Stimulated activated CD8-positive, alpha-beta memory T cell treated with anti-CD3 and anti-CD28 coated beads, Interleukin-7, amount 100 ng/mL, for 1 hour (primary cell): ENCODE data around the gene PIK3IP1.

Experiments used
- DNase-seq, 2 donors: peaks; one replicate each; pipeline ENCODE4 v3.0.0-alpha.2; 2020; ENCODE audit warnings: low read depth in 2 of 2

The PIK3IP1 gene

DNA sequence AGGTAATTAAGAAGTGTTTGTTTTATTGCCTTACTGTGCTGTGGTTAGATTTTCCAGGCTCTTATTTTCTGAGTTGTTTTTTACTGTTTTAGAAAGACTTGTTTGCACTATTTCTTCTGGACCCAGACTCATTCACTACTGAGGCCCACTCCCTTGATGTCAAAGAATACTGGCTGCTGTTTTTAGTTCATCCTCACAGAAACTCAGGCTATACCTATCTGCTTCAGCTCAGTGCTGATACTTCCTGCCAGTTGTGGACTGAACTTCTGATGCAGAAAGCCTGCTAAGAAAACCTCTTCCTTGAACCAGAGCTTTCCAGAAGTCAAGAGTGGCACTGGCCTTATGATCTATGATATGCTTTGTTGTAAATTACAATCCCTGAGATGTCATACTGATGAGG lies 15.9 kb upstream of the PIK3IP1 start:
- no peak for DNase-seq

DNA sequence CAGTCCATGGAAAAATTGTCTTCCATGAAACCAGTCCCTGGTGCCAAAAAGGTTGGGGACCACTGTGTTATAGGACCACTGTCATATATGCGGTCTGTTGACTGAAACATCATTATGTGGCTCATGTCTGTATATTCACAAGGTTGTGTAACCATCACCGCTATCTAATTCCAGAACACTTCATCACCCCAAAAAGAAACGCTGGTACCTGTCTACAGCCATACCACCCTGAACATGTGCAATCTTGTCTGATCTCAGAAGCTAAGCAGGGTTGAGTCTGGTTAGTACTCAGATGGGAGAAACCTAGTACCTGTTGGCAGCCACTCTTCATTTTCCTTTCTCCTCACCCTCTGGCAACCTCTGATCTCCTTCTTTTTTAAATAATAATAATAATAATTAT lies 12.9 kb upstream of the PIK3IP1 start:
- no peak for DNase-seq

DNA sequence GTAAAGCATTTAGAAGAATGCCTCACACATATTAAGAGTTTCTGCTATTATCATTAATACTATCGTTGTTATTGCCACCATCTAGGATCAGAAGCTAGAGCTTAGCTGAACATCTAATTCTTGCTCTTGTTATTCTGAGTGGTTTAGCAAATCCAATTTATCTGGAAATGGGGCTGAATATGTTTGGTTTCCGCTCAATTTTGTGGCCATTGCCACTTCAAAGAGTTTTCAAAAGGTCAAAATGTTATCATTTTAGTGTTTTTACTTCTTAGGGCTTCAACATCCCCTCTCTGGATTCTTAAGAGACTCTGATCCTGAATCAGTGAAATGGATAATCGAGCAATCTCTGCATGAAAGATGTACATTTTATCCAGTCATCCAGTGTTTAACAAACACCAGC lies 10.2 kb upstream of the PIK3IP1 start:
- DNase-seq, result no peak

DNA sequence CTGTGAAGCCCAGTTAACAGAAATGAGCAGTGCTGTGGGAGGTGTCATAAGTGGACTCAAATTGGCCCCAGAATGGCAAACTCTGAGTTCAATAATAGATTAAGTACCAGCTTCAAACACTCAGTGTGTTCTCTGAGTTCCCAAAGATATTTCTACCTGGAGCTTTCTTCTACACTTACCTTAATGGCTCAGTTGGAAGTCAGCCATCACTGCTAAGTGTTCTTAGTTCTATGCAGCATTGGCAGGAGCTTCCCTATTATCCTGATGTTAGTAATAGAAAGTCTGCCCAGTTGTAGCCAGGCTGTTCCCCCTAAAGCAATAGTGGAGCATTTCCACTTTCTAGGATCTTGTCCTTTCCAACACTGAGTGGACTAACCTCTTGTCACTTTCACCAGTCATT lies 9.7 kb upstream of the PIK3IP1 start:
- no peak for DNase-seq

DNA sequence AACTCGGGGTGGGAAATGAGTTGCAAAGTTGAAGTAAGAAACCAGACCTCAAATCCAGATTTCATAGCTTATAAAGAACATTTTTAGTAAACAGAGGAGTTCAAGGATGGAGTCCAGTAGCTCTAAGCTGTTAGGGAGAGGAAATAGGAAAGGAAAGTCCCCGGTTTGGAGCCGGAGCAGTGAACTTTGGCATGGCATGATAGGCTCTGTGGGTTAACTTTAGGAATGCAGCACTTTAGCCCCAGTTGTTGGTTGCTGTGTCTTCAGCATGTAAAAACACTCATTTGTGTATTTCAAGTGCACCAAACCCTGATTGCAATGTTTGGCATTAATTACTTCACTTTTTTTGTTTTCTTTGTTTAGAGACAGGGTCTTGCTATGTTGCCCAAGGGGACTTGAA lies 8.6 kb upstream of the PIK3IP1 start:
- DNase-seq, result no peak

DNA sequence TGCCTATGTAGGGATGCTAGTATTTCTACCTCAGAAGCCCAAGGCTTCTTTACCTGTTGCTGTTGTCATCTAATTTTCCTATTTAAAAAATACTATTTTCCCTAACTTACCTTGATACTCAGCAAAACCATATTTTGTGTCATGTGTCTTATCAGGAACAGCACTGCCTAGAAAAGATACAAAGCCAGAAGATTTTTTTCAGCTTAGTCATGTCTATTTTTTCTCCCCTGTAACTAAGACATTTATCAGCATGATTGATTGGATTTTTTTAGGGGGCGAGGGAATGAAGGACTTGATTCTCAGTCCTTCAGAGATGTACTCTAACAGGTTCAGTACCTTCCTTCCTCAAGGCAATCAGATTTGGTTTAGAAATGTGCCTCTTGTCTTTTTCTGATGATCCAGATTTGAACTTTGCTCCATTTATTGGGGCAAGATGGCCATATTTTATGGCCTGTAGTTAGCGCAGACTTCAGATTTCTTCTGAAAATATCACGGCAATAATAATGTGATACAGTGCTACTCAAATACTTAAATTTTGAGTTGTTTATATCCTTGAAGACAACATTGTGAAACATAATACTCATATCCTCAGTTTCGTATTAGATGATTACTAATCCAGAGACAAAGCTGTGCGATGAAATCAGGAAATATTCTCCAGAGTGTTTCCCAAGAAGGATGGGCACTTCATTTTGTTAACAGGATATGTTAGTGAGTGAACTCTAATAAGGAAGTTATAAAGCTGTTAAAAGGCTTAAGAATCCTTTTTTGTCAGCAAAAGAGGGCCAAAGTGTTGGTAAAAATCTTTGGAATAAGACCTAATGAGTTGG lies 3.8 kb upstream of the PIK3IP1 start:
- no peak for DNase-seq

DNA sequence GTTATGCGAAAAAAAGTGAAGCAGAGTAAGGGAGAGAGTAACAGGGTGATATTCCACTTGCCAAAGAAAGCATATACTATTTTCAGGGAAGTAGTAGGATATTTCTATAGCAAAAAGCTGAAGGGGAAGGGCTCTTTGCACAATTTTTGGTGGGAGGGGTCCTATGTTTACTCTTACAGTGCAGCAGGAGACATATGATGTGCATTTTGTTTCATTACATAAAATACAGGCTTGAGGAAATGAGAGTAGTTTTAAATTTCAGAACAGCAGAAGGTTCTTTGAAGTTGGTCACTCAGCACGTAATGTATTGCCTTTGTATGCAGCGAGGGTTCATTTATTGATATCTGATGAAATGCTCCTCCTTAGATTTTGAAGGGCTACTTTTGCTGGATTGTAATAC lies 3.1 kb upstream of the PIK3IP1 start:
- DNase-seq, result no peak

DNA sequence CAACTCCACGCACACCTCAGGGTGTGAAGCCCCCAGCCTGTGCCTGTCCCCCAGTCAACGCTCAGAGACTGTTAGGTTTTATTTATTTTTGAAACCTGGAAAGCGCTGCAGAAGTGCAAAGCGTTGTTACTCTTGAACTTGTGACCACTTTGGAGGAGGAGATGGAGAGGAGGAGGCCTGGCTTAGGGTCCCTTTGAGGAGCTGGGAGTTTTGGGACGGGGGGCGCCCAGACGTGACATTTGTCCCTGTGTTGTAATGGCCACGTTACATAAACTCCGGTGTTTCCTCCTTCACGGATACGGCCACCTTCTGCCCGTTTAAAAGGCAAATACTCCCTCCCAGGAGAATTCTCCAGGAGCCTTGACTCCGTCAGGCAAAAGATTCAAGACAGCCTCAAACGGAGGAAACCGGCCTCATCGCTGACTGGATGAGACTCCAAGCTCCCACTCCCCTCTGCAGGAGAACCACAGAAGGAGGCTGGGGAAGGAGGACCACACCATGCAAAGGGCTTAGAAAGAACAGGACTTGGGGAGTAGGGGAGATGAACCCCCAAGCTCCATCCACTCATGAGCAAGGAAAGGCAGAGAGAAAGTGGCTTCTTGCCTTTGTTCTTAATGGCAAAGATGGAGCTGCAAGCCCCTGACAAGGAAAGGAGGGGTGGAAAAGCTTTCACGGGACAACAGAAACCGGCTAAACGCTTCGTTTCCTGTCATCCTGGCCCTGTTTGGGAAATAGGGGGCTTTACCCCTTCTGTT lies 630 bp downstream of the PIK3IP1 start:
- DNase-seq, result no peak

DNA sequence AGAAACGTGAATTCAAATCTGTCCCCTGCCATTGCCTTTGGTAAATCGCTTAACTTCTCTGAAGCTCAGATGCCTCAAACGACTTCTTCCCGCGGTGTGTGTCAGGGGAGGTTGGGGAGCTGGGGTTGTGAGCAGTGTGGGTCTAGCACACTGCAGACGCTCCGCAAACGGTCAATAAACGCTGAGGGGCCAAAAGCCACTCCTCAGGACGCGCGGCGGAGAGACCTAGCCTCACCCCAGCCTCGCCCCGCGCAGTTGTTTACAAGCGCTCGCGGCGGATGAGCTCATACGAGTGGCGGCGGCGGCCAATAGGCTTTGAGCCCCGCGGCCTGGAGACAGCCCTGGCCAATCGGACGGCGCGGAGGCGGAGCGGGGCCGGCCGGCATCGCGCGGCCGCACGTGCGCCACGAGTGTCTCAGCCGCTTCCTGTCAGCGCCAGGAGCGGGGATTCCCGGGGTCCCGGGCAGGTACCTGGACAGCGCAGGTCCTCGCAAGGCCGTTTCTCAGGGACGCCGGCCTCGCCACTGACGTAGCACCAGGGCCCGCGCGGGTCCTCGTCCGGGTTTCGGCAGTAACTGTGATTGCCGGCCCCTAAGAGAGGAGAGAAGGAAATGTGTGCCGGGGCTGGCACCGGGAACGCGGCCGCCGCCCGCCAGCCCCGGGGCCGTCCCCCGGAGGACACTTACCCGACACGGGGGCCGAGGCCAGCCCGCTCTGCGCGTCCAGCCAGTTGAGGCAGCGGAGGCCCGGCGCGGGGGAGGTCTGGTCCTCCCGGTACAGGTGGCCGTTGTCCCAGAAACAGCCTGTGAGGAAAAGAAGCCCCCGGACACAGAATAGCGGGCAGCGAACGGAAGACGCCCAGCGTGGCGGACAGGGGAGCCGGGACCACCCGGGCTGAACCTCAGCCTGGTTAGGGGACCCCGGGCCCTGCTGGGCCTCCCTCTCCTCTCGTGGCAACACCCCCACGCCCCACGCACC lies 1.5 kb downstream of the PIK3IP1 start:
- peak; percentile 85 to 92 for DNase-seq

DNA sequence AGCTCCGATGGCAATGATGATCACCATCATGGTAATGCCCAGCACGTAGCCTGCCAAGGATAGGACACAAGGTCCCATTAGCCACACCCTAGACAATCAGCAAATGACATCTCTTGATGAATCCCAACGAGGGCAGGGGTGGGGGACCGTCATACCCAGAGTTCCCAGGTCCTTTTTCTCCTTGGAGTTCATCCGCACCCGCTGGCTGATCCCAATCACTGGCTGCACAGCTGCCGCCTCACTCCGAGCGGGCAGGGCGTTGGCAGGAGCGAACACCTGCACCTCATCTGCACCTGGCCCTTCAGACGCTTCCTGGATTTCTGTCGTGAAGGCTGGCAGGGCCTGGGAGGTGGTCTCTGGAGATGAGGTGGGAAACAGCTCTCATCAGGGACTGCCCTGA lies 2.9 kb downstream of the PIK3IP1 start:
- no peak for DNase-seq

DNA sequence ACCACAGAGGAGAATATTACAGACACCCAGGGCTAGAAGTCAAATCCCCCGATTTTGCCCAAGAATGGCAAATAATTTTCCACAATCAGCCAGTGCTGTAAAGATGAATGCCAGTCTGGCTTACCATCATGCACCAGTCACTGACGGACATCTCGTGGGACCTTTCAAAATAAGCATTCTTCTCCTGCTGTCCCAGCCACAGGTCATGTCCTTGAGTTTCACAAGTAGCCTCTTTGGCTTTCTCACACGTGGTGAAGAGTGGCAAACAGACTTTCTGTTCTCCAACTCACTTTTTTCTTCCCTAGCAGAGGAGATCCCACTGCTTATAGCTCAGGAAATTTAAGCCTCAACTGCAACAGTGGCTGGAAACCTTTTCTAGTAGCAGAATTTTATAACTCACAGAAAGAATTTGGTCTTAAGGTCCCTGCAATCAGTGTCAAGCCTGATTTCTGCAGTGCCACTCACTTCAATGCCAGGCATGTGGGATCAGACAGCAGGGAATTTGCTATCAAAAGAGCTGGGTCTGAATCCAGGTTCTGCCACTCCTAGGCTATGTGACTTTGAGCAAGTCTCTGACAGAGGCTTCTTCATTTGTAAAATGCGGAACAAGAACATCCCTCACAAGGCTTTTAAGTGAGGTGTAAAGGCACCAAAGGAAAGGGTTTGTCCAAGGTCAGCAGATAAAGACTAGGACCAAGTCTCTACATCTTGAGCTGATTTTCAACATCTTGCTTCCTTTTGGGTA lies 3.6 kb downstream of the PIK3IP1 start:
- DNase-seq, result no peak

DNA sequence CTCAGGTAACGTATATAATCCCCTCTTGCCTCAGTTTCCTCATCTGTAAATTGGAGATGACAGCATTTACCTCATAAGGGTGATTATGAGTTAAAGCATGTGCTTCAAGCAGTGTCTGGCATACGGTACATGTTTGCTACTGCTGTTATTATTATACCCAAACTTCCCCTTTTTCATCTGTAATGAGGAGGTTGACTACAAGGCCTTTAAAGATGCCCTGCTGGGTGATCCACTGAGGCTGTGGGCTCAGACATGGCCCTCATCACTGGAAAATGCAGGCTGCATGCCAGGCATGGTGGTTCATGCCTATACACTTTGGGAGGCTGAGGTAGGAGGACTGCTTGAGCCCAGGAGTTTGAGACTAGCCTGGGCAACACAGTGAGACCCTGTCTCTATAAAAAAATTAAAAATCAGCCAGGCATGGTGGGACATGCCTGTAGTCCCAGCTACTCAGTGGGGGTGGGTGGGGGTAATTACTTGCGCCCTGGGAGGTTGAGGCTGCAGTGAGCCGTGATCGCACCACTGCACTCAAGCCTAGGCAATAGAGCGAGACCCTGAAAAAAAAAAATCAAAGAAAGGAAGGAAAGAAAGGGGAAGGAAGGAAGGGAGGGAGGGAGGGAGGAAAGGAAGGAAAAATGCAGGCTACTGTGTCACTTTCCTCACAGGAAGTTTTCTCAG lies 4.3 kb downstream of the PIK3IP1 start:
- no peak for DNase-seq

DNA sequence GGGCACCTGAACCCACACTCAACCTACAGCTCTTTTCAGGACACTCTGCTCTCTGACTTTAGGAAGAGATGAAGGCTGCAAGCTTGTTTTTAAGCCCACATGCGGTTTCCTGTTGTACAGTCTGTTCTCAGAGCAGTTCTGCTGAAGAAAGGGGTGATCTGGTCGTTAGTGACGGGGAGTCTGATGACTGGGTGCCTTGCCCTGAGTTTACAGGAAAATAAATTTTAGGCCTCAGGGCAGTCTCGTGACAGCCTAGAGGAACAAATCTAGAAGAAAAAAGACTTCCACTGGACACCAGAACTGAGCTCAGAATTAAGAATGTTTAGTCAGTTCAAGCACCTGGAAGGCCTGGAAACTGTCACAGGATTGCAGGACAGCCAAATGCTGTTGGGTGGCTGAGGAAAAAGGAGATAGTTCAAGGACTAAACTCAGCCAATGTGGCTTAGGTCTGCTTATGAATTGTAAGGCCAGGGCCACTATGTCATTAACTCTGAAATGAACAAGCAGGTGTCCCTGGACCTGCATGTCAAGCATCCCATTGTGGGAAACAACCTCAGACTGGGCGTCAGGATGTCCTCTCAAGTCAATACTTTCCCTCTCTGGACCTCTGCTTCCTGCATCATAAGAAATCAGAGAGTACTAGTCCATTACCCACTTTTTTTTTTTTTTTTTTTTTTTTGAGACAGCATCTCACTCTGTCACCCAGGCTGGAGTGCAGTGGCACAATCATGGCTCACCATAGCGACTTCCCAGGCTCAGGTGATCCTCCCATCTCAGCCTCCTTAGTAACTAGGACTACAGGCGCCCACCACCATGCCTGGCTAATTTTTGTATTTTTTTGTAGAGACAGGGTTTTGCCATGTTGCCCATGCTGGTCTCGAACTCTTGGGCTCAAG lies 5.7 kb downstream of the PIK3IP1 start:
- no peak for DNase-seq

DNA sequence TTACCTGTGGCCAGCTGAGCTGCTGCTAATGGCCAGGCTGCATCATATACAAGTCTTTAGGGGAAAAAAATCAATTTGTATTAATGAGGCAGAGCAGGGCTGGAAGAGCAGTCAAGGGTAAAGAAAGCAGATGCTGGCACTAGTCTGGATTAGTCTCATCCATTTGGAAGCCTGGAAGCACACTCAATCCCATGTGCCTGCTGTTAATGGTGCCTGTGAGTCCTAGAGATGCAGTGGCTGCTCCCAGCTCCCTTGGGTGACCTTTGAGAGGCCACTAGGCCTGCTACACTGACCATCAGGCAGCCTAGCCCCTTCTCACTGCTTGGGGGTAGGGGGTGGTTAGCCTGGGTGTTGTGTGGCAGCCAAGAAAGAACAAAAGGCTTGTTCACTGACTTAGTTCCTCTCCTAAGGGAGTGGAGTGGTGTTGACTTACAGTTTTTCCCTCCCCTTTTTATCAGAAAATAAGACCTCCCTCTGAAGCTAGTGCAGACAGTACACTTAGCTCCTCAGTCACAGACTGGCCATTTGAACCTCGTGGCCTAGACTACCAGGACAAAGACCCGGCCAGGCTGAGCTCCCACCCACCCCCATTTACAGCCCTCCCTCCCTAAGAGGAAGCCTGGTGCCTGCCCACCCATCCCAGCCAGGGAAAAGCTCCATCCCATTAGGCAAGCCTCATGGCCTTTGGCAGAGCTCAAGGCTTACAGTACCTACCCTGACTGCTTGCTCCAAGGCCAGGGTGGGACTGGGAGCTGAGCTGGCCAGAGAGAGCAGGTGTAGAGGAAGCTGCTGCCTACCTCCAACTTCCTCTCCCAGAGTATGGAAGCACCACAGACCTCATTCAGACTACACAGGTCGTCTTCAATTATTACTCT lies 7.8 kb downstream of the PIK3IP1 start:
- DNase-seq, result no peak

DNA sequence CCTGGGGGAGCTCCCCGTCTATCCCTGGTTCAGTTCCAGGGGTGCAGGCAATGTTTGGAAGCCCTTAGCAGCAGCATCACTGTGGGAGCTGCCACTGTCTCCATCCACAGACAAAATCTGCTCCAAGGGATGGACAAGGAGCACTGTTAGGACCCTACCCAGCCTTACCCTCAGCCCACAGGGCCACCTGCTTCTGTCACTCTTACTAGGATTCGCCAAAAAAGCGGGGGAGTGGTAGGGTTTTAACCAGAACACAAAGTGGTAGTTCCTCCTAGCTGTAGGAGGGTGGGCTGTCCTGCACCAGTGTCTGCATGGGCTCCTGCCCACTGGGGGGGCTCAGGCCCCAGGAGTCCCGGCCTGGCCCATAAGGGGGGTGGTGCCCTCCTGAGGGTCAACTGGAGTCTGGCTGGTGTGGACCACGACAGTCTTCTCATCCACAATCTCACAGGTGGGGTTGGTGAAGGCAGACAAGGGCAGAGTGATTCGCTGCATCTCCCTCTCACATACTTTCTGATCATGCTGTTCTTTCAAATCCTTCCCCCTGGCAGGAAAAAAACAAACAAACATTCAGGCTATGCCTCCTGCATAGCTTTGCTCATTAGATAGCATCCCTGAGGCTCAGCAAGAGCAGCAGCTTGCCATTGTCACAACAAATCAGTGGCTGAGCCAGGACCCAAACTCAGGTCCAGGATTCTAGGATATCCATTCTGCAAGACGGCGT lies 9.4 kb downstream of the PIK3IP1 start:
- DNase-seq, result no peak

DNA sequence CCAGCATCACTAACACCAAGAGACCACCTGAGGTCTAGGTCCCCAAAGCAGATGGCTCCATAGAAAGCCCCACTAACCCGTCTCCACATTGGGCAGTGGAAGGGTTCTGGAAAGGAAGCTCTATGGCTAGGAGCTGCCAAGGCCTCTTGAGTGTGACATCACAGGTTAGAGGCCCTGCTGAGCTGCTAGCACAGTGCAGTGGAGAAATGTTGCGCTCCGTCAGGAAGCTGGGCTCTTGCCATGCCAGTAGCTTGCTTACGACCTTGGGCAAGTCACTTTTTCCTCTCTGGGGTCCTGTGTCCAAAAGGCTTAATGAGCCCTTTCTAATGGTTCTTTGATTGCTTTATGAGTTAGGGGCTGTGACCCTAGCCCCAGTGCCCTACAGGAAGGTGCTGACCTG lies 10.6 kb downstream of the PIK3IP1 start:
- no peak for DNase-seq

DNA sequence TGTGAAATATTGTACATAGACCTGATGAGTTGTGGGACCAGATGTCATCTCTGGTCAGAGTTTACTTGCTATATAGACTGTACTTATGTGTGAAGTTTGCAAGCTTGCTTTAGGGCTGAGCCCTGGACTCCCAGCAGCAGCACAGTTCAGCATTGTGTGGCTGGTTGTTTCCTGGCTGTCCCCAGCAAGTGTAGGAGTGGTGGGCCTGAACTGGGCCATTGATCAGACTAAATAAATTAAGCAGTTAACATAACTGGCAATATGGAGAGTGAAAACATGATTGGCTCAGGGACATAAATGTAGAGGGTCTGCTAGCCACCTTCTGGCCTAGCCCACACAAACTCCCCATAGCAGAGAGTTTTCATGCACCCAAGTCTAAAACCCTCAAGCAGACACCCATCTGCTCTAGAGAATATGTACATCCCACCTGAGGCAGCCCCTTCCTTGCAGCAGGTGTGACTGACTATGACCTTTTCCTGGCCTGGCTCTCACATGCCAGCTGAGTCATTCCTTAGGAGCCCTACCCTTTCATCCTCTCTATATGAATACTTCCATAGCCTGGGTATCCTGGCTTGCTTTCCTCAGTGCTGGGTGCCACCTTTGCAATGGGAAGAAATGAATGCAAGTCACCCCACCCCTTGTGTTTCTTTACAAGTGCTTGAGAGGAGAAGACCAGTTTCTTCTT lies 12.3 kb downstream of the PIK3IP1 start:
- DNase-seq, result no peak

DNA sequence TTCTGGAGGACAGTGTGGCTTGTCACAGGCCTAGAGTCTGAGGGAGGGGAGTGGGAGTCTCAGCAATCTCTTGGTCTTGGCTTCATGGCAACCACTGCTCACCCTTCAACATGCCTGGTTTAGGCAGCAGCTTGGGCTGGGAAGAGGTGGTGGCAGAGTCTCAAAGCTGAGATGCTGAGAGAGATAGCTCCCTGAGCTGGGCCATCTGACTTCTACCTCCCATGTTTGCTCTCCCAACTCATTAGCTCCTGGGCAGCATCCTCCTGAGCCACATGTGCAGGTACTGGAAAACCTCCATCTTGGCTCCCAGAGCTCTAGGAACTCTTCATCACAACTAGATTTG lies 13.0 kb downstream of the PIK3IP1 start:
- no peak for DNase-seq
